Prostate gland (tissue), 2 donors: ENCODE data around the gene NOC2L. TPM values are rescaled to one million over a fixed set of nuclear protein-coding genes. Genes with fewer than 3 reads are reported as not detected.

Source experiments
- DNase-seq: peaks from one replicate; pipeline ENCODE4 v3.0.0-alpha.2; 2019; ENCODE audit warnings: low spot score
- H3K27ac ChIP-seq, 2 donors: fragments of 200-600 bp; sonication (generic); 2 replicates each; pipeline ENCODE4 v1.5.1; 2017 to 2019
- H3K27me3 ChIP-seq: fragments of 200-600 bp; sonication (generic); replicated peaks from 2 replicates; pipeline ENCODE4 v1.5.1; 2019; ENCODE audit not compliant: insufficient read depth
- H3K36me3 ChIP-seq, 2 donors: fragments of 200-600 bp; sonication (generic); 1 replicate in 1 of 2; 2 replicates in 1 of 2; pipeline versions ENCODE4 v1.5.1 to v1.8.1; 2017 to 2019
- H3K4me1 ChIP-seq: fragments of 200-600 bp; sonication (generic); replicated peaks from 2 replicates; pipeline ENCODE4 v1.5.1; 2019
- H3K4me3 ChIP-seq, 2 donors: fragments of 200-600 bp; sonication (generic); 2 replicates each; pipeline ENCODE4 v1.5.1; 2017 to 2019
- H3K9me3 ChIP-seq: fragments of 200-600 bp; sonication (generic); 2 replicates; pipeline ENCODE4 v1.5.1; 2017
- POLR2A ChIP-seq: fragments of 450-650 bp; IDR thresholded peaks from one replicate; pipeline ENCODE4 v1.6.1; 2016; ENCODE audit warnings: antibody characterized with exemption, mild to moderate bottlenecking
- POLR2AphosphoS5 ChIP-seq: sonication (generic); formaldehyde crosslinking; IDR thresholded peaks from one replicate; pipeline ENCODE4 v1.6.1; 2017; ENCODE audit warnings: antibody characterized with exemption
- WGBS: methylation state at CpG from one replicate; pipeline ENCODE4 v1.1.5; 2018; 5-methylcytosine and 5-hydroxymethylcytosine counted together
- intact Hi-C: fragments of 100-400 bp; cut with DNase I; formaldehyde crosslinking; loops from one replicate; pipeline ENCODE4 v1.14.2; 2022
- total RNA-seq, 2 donors: library from RNA; depleted of rRNA; stranded (reverse); fragments of >200 nt; gene quantifications; one replicate each; pipeline ENCODE4 v1.1.0, GENCODE V29; 2016
- TF ChIP-seq, protein P1 (sequence below), 4 experiments: fragments of 200-600 bp in 2 of 4; fragments of 450-650 bp in 2 of 4; sonication (generic) in 2 of 4; IDR thresholded peaks; 1 replicate in 3 of 4; 2 replicates in 1 of 4; pipeline ENCODE4 v1.5.1; 2016 to 2019; ENCODE audit warnings: antibody characterized with exemption in 4 of 4, mild to moderate bottlenecking in 2 of 4, moderate library complexity in 2 of 4

NOC2L gene
- total RNA-seq, 2 donors from 2014 or later: 43.2 to 65.5 TPM

DNA sequence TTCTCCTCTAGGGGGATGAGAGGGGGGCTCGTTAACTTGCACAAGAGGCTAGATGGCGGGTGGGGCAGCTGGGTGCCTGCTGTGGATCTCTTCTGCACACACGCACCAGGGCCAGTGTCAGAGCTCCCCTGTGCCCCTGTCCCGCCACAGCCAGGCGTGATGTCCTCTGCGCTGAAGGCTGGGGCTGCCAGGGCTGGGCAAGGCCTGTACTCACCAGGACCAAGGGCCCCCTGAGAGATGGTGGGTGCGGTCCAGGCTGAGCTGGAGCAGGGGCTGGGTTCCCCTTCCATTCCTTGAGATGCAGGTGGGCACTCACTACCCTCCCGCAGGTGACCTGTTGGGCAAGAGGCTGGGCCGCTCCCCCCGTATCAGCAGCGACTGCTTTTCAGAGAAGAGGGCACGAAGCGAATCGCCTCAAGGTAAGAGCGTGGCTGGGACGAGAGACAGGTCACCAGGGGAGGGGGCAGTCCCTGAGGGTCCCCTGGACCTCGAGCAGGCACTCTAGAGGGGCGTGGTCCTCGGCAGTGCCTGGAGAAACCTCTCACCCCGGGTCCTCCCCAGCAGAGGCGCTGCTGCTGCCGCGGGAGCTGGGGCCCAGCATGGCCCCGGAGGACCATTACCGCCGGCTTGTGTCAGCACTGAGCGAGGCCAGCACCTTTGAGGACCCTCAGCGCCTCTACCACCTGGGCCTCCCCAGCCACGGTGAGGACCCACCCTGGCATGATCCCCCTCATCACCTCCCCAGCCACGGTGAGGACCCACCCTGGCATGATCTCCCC lies 20.2 kb downstream of the NOC2L start:
- 85% methylated on average over 26 of the region's 30 CpGs for WGBS
- peaks cover 24% of the 10 kb centered on the region for H3K4me1 ChIP-seq
- TF ChIP-seq POLR2A: no peak
- no peak for TF ChIP-seq POLR2AphosphoS5
- TF ChIP-seq, protein P1, sequence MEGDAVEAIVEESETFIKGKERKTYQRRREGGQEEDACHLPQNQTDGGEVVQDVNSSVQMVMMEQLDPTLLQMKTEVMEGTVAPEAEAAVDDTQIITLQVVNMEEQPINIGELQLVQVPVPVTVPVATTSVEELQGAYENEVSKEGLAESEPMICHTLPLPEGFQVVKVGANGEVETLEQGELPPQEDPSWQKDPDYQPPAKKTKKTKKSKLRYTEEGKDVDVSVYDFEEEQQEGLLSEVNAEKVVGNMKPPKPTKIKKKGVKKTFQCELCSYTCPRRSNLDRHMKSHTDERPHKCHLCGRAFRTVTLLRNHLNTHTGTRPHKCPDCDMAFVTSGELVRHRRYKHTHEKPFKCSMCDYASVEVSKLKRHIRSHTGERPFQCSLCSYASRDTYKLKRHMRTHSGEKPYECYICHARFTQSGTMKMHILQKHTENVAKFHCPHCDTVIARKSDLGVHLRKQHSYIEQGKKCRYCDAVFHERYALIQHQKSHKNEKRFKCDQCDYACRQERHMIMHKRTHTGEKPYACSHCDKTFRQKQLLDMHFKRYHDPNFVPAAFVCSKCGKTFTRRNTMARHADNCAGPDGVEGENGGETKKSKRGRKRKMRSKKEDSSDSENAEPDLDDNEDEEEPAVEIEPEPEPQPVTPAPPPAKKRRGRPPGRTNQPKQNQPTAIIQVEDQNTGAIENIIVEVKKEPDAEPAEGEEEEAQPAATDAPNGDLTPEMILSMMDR (IDR thresholded peaks at IDR 0.05): no peak

DNA sequence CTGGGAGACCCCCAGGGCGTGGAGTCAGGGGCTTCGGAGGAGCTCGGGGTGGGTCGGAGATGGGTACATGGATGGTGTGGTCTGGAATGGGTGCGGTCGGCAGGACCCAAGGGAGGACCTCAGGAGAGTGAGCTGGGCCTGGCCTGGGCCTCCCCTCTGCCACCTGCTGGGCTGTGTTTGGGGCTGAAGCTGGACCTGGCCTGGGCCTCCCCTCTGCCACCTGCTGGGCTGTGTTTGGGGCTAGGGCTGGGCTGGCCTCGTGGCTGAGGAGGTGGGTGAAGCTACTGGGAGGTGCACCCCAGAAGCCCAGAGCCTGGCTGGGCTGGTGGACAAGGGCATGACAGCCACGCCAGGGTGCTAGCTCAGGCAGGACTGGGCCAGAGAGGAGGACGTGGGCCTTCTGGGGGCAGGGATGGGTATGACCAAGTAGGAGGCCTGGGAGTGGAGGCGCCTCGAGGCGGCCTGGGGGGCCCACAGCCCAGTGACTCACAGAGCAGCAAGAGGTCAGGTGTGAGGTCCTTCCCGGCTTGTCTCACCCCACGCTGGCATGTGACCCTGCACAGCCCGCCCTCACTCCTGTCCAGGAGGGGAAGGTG lies 20.9 kb downstream of the NOC2L start:
- Histone ChIP-seq H3K4me1 (peaks cover 28% of the 10 kb centered on the region), H3K27me3 (no peaks in the 10 kb centered on the region), H3K36me3 (no peaks in the 10 kb centered on the region), H3K9me3 (no peaks in the 10 kb centered on the region), H3K27ac (no peak overlapping the region), H3K4me3 (no peak overlapping the region)
- intact Hi-C loops: no loop called here
- TF ChIP-seq, protein P1 (IDR thresholded peaks at IDR 0.05): peak; percentile 22 to 84 (median 62)
- TF ChIP-seq POLR2AphosphoS5: no peak
- peak; percentile 44 for DNase-seq
- 70% methylated on average over 15 of the region's 15 CpGs for WGBS

More for the DNA sequence above, 20.2 kb downstream of the NOC2L start:
- H3K27me3 ChIP-seq: no peaks in the 10 kb centered on the region
- no peak overlapping the region for H3K4me3 ChIP-seq
- no peaks in the 10 kb centered on the region for H3K9me3 ChIP-seq
- H3K36me3 ChIP-seq: no peaks in the 10 kb centered on the region
- no peak for DNase-seq
- H3K27ac ChIP-seq: no peak overlapping the region
- intact Hi-C loops: no loop called here

DNA sequence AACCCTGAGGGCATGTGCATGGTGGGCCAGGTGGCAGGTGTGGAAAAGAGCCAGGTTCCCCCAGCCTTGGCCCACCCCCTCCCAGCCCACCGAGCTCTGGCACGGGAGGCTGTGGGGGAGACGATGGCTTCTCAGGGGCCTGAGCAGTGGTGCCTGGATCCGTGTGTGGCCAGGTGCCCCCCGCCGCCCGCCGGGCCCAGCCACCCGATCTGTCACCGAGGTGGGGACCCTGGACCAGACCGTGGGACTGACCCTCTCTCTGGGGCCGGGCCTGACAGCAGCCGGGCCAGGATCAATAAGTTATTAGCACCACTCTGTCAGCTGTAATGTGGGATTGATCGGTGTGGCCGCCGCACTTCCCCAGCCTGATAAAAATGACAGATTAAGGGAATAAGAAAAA lies 21.5 kb downstream of the NOC2L start:
- no peaks in the 10 kb centered on the region for H3K36me3 ChIP-seq
- no peak for TF ChIP-seq POLR2AphosphoS5
- TF ChIP-seq, protein P1 (IDR thresholded peaks at IDR 0.05): no peak
- no peak for TF ChIP-seq POLR2A
- H3K4me1 ChIP-seq: peaks cover 28% of the 10 kb centered on the region
- DNase-seq: no peak
- intact Hi-C loops: no loop called here
- no peaks in the 10 kb centered on the region for H3K27me3 ChIP-seq
- no peaks in the 10 kb centered on the region for H3K9me3 ChIP-seq
- H3K4me3 ChIP-seq: no peak overlapping the region
- H3K27ac ChIP-seq: no peak overlapping the region
- 91% methylated on average over 16 of the region's 16 CpGs for WGBS

DNA sequence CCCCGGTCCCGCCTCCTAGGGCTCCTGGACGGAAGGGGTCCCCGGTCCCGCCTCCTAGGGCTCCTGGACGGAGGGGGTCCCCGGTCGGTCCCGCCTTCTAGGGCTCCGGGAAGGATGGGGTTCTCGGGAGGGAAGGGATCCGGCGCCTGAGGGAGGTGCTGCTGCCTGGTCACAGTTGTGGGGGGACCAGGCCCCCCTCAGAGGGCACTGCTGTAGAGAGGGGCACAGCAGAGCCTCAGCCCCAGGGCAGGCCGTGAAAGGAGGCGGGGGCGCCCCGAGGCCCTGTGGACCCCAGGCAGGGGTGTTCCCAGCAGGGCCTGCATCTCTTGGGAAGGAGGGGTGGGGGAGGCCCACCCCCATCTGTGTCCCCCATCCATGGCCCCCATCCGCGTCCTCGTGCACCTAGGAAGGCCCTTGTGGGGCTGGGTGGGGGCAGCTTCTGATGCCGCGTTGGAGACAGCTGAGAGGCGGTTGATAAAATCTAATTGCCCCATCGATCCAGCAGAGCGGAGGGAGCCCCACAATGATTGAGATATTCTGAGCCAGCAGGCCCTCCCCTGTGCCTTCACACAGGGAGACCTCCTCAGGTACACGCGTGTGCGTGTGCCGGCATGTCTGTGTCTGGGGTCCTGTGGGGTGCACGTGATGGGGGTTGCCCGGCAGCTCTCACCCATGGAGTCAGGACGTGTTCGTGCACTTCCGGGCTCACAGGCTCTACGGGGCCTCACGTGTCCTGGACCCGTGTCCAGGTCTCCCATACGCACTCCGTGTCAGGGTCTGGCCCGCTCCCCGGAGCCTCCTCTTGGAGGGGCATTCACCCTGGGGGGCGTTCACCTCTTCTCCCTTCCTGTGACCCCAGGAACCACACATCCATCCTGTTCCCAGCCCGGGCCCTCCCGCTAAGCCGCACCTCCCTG lies 22.4 kb downstream of the NOC2L start:
- H3K27ac ChIP-seq: no peak overlapping the region
- no peaks in the 10 kb centered on the region for H3K36me3 ChIP-seq
- H3K9me3 ChIP-seq: no peaks in the 10 kb centered on the region
- WGBS: 76% methylated on average over 36 of the region's 45 CpGs
- DNase-seq: no peak
- no peaks in the 10 kb centered on the region for H3K27me3 ChIP-seq
- peaks cover 19% of the 10 kb centered on the region for H3K4me1 ChIP-seq
- TF ChIP-seq POLR2A: no peak
- no peak for TF ChIP-seq POLR2AphosphoS5
- TF ChIP-seq, protein P1 (IDR thresholded peaks at IDR 0.05): no peak
- no peak overlapping the region for H3K4me3 ChIP-seq
- intact Hi-C loops: no loop called here
